Endothelial cell of hepatic sinusoid (primary cell): ENCODE measurements around the gene PCDHGB5.
"Not testable (repeated sequence)": the region's sequence is repeated elsewhere in the genome, so short reads cannot be mapped to it uniquely, and the experiment has no call there.

ENCODE experiments used
- in situ Hi-C: cut with HindIII; loops from 2 replicates; pipeline ENCODE4 v1.10.0; 2017; ENCODE audit warnings: low sequenced_read_pairs

PCDHGB5 gene

GRCh38 chr5:141375444-141376155 is 22.1 kb upstream of the PCDHGB5 start:
- in situ Hi-C loops: not testable (repeated sequence)

DNA sequence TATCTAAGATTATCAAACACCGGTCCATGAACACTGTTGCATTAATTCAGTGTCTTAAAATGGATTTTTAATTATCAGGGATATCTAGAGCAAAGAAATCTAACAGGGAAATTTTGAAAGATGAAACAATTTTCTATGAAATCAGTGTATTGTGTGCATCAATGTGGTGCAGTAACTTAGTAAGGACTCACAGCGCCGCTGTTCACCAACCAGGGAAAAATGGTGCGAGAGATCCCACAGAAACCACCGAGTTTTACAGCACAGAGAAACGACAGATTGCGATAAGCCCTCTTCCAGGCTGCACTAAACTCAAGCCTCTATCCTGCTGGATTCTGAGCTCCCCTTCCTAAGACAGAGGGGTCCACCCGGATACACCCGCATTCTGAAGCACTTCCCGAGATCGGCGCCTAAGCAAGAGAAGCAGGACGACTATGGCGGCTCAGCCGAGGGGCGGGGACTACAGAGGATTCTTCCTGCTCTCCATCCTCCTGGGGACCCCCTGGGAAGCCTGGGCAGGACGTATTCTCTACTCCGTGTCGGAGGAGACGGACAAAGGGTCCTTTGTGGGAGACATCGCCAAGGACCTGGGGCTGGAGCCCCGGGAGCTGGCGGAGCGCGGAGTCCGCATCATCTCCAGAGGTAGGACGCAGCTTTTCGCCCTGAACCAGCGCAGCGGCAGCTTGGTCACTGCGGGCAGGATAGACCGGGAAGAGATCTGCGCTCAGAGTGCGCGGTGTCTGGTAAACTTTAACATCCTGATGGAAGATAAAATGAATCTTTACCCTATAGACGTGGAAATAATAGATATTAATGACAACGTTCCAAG is 15.1 kb upstream of the PCDHGB5 start, which contains the start of gene PCDHGA7:
Gene PCDHGA7 (plus strand): TSS at position 274 of the 826 bp plus-strand sequence. CDS start 158 bp downstream, at position 432.
- in situ Hi-C loops: no loop called here

DNA sequence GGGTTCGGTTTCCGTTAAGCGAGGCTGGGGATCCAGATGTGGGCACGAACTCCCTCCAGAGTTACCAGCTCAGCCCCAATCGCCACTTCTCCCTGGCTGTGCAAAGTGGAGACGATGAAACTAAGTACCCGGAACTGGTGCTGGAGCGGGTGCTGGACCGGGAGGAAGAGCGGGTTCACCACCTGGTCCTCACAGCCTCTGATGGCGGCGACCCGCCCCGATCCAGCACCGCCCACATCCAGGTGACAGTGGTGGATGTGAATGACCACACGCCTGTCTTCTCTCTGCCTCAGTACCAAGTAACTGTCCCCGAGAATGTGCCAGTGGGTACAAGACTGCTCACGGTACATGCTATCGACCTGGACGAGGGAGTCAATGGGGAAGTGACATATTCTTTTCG is 14.4 kb upstream of the PCDHGB5 start:
- in situ Hi-C loops: no loop called here

- in situ Hi-C loops: no loop called here
Measured at GRCh38 chr5:141384471-141385267, 13.1 kb upstream of the PCDHGB5 start.

- in situ Hi-C loops: not testable (repeated sequence)
Measured at GRCh38 chr5:141387557-141388311, 10.0 kb upstream of the PCDHGB5 start, which contains the start of gene PCDHGB4. TSS of gene PCDHGB4 (plus strand) at chr5:141387698. CDS start at chr5:141387885, 187 bp downstream.

- in situ Hi-C loops: no loop called here
Measured at GRCh38 chr5:141388661-141389060, 9.1 kb upstream of the PCDHGB5 start.

DNA sequence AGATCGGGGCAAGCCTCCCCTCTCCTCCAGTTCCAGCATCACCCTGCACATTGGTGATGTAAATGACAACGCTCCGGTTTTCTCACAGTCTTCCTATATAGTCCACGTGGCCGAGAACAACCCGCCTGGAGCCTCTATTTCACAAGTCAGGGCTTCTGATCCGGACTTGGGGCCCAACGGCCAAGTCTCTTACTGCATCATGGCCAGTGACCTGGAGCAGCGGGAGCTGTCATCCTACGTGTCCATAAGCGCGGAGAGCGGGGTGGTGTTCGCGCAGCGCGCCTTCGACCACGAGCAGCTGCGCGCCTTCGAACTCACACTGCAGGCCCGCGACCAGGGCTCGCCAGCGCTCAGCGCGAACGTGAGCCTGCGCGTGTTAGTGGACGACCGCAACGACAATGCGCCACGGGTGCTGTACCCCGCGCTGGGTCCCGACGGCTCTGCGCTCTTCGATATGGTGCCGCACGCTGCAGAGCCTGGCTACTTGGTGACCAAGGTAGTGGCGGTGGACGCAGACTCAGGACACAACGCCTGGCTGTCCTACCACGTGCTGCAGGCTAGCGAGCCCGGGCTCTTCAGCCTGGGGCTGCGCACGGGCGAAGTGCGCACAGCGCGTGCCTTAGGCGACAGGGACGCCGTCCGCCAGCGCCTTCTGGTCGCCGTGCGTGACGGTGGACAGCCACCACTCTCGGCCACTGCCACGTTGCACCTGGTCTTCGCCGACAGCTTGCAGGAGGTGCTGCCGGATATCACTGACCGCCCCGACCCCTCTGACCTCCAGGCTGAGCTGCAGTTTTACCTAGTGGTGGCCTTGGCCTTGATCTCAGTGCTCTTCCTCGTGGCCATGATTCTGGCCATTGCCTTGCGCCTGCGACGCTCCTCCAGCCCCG is 8.3 kb upstream of the PCDHGB5 start:
- in situ Hi-C loops: loop anchor here (5.0 kb wide), 1 partner anchor 62 kb away; no protein-coding TSS in a partner anchor

DNA sequence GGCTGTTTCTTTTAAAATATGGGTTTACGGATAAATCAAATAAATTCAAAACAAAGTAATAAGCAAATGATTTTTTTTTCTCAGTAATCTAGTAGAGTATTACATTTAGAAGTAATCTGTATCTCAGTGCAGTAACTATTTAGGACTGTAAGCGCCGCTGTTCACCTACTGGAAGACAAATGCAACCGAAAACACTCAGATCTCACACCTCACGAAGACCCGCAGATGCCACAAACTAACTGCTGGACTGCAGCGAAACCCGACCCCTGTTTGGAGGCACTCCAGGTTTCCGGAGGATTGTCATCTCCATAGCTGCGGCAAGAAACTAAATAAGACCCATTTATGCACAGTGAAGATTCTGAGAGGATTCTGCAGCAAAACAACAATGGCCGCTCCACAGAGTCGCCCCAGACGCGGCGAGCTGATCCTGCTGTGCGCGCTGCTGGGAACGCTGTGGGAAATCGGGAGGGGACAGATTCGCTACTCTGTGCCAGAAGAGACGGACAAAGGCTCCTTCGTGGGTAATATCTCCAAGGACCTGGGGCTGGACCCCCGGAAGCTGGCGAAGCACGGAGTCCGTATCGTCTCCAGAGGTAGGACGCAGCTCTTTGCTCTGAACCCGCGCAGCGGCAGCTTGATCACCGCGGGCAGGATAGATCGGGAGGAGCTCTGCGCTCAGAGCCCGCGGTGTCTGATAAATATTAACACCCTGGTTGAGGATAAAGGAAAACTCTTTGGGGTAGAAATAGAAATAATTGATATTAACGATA is 5.1 kb upstream of the PCDHGB5 start, which contains the start of gene PCDHGA8:
Gene PCDHGA8 (plus strand): TSS at position 205 of the 770 bp plus-strand sequence. CDS start 181 bp downstream, at position 386.
- in situ Hi-C loops: loop anchor here (5.0 kb wide), 1 partner anchor 65 kb away; no protein-coding TSS in a partner anchor

GRCh38 chr5:141393267-141393666 is 4.5 kb upstream of the PCDHGB5 start:
- in situ Hi-C loops: loop anchor here (5.0 kb wide), 1 partner anchor 66 kb away; no protein-coding TSS in a partner anchor

DNA sequence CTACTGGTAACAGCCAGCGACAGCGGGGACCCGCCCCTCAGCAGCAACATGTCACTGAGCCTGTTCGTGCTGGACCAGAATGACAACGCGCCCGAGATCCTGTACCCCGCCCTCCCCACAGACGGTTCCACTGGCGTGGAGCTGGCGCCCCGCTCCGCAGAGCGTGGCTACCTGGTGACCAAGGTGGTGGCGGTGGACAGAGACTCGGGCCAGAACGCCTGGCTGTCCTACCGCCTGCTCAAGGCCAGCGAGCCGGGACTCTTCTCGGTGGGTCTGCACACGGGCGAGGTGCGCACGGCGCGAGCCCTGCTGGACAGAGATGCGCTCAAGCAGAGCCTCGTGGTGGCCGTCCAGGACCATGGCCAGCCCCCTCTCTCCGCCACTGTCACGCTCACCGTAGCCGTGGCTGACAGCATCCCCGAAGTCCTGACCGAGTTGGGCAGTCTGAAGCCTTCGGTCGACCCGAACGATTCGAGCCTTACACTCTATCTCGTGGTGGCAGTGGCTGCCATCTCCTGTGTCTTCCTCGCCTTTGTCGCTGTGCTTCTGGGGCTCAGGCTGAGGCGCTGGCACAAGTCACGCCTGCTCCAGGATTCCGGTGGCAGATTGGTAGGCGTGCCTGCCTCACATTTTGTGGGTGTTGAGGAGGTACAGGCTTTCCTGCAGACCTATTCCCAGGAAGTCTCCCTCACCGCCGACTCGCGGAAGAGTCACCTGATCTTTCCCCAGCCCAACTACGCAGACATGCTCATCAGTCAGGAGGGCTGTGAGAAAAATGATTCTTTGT is 3.2 kb upstream of the PCDHGB5 start:
- in situ Hi-C loops: loop anchor here (5.0 kb wide), 1 partner anchor 67 kb away; no protein-coding TSS in a partner anchor

DNA sequence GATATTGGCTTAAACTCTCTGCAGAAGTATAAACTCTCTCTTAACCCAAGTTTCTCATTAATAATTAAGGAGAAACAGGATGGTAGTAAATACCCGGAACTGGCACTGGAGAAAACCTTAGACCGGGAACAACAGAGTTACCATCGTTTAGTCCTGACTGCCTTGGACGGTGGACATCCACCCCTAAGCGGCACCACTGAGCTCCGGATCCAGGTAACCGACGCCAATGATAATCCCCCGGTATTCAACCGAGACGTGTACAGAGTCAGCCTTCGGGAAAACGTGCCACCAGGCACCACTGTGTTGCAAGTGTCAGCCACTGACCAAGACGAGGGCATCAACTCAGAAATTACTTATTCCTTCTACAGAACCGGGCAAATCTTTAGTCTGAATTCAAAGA is 861 bp downstream of the PCDHGB5 start:
- in situ Hi-C loops: no loop called here

DNA sequence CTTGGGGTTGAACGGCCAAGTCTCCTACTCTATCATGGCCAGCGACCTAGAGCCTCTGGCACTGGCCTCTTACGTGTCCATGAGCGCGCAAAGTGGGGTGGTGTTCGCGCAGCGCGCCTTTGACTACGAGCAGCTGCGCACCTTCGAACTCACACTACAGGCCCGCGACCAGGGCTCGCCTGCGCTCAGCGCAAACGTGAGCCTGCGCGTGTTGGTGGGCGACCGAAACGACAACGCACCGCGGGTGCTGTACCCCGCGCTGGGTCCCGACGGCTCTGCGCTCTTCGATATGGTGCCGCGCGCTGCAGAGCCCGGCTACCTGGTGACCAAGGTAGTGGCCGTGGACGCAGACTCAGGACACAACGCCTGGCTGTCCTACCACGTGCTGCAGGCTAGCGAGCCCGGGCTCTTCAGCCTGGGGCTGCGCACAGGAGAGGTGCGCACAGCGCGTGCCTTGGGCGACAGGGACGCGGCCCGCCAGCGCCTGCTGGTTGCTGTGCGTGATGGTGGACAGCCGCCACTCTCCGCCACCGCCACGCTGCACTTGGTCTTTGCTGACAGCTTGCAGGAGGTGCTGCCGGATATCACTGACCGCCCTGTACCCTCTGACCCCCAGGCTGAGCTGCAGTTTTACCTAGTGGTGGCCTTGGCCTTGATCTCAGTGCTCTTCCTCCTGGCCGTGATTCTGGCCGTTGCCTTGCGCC is 2.0 kb downstream of the PCDHGB5 start:
- in situ Hi-C loops: no loop called here

DNA sequence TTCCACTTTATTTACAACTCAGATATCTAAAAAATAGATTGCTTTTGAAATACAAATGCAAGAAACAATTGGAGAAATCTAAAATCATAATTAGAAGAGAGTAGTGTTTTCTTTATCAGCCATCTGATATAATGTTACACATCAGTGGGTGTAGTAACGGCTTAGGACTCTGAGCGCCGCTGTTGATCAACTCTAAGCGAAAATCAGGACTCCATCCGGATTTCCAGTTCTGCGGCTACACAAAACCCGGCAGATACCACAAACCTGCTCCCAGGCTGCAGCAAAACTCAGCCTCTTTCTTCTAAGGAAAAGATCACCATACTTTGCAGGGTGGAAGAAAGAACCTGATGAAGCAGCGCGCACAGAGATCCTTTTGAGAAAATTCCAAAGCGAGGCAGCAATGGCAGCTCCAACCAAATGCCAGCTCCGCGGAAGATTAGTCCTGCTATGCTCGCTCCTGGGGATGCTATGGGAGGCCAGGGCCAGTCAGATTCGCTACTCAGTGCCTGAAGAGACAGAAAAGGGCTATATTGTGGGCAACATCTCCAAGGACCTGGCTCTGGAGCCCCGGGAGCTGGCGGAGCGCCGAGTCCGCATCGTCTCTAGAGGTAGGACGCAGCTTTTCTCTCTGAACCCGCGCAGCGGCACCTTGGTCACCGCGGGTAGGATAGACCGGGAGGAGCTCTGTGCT is 5.0 kb downstream of the PCDHGB5 start, which contains the start of gene PCDHGA9:
Gene PCDHGA9 (plus strand): TSS at position 226 of the 691 bp plus-strand sequence. CDS start 175 bp downstream, at position 401.
- in situ Hi-C loops: no loop called here

DNA sequence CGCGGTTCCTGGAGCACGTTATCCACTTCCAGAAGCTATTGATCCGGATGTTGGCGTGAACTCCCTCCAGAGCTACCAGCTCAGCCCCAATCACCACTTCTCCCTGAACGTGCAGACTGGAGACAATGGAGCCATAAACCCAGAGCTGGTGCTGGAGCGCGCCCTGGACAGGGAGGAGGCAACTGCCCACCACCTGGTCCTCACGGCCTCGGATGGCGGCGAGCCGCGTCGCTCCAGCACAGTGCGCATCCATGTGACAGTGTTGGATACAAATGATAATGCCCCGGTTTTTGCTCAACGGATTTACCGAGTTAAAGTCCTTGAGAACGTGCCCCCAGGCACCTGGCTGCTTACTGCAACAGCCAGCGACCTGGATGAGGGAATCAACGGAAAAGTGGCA is 5.6 kb downstream of the PCDHGB5 start:
- in situ Hi-C loops: no loop called here

DNA sequence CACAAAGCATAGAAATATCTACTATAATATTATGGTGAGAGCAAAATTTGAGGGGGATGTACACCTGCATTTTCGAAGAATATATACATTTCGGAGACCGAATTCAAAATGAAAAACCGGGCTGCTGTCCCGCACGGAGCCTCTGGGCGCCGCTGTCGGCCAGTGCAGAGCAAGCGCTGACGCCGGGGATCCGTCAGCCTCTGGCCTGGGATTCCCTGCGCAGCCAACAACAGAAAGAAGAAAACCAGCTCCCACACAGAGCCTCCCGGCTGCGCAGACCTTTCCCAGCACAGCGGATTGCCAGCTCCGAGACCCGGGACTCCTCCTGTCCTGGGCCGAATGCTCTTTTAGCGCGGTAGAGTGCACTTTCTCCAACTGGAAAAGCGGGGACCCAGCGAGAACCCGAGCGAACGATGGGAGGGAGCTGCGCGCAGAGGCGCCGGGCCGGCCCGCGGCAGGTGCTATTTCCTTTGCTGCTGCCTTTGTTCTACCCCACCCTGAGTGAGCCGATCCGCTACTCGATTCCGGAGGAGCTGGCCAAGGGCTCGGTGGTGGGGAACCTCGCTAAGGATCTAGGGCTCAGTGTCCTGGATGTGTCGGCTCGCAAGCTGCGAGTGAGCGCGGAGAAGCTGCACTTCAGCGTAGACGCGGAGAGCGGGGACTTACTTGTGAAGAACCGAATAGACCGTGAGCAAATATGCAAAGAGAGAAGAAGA is 10.2 kb downstream of the PCDHGB5 start, which contains the start of gene PCDHGB6:
Gene PCDHGB6 (plus strand): TSS at position 232 of the 716 bp plus-strand sequence. CDS start 182 bp downstream, at position 414.
- in situ Hi-C loops: loop anchor here (5.0 kb wide), 1 partner anchor 34 kb away; no protein-coding TSS in a partner anchor
